ENCODE measurements around the gene PLCB4.

GRCh38 chr20:9499126-9499899, 430.4 kb downstream of the PLCB4 start:
- TF ChIP-seq, protein P1, sequence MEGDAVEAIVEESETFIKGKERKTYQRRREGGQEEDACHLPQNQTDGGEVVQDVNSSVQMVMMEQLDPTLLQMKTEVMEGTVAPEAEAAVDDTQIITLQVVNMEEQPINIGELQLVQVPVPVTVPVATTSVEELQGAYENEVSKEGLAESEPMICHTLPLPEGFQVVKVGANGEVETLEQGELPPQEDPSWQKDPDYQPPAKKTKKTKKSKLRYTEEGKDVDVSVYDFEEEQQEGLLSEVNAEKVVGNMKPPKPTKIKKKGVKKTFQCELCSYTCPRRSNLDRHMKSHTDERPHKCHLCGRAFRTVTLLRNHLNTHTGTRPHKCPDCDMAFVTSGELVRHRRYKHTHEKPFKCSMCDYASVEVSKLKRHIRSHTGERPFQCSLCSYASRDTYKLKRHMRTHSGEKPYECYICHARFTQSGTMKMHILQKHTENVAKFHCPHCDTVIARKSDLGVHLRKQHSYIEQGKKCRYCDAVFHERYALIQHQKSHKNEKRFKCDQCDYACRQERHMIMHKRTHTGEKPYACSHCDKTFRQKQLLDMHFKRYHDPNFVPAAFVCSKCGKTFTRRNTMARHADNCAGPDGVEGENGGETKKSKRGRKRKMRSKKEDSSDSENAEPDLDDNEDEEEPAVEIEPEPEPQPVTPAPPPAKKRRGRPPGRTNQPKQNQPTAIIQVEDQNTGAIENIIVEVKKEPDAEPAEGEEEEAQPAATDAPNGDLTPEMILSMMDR (conservative IDR thresholded peaks at IDR 0.05; ENCODE audit: low read length), result no peak
- no peak for TF ChIP-seq EZH2phosphoT487 (IDR thresholded peaks at IDR 0.05; ENCODE audit: borderline replicate concordance)
